ENCODE data around the gene FOXQ1.

- TF ChIP-seq GABPA (IDR thresholded peaks at IDR 0.05; ENCODE audit: low read depth) (no peak), CTCF (IDR thresholded peaks at IDR 0.05; ENCODE audit: insufficient read depth, low read length) (no peak), POLR2AphosphoS5 (IDR thresholded peaks at IDR 0.05; ENCODE audit: low read depth) (no peak), REST (IDR thresholded peaks at IDR 0.05; ENCODE audit: insufficient replicate concordance, low read depth) (no peak)
Measured at GRCh38 chr6:1349655-1350054, 37.8 kb downstream of the FOXQ1 start.

Data from HL-60 (cell line).